ENCODE measurements around the gene SLC15A2.
A peak's percentile ranks its signal among the peaks of the same experiment; 100 is the strongest.

The SLC15A2 gene

GRCh38 chr3:121957674-121958415, 63.6 kb downstream of the SLC15A2 start:
- no peak for TF ChIP-seq ZFX (IDR thresholded peaks at IDR 0.05; ENCODE audit: borderline replicate concordance)
- no peak overlapping the region for H3K27ac ChIP-seq

GRCh38 chr3:121958801-121959200, 64.6 kb downstream of the SLC15A2 start:
- no peak overlapping the region for H3K27ac ChIP-seq
- TF ChIP-seq CTCF (IDR thresholded peaks at IDR 0.05) (no peak), ZFX (IDR thresholded peaks at IDR 0.05; ENCODE audit: borderline replicate concordance) (no peak)

- no peak overlapping the region for H3K27ac ChIP-seq
Measured at GRCh38 chr3:121961283-121961682, 67.1 kb downstream of the SLC15A2 start.

GRCh38 chr3:121962443-121962842, 68.2 kb downstream of the SLC15A2 start:
- H3K27ac ChIP-seq = no peak overlapping the region
- no peak for TF ChIP-seq ZFX (IDR thresholded peaks at IDR 0.05; ENCODE audit: borderline replicate concordance)
- no peak for TF ChIP-seq CTCF (IDR thresholded peaks at IDR 0.05)

More at GRCh38 chr3:121961283-121961682, 67.1 kb downstream of the SLC15A2 start:
- no peak for TF ChIP-seq CTCF (IDR thresholded peaks at IDR 0.05)
- no peak for TF ChIP-seq ZFX (IDR thresholded peaks at IDR 0.05; ENCODE audit: borderline replicate concordance)

GRCh38 chr3:121963608-121964007, 69.4 kb downstream of the SLC15A2 start:
- H3K27ac ChIP-seq = no peak overlapping the region
- no peak for TF ChIP-seq ZFX (IDR thresholded peaks at IDR 0.05; ENCODE audit: borderline replicate concordance)
- no peak for TF ChIP-seq CTCF (IDR thresholded peaks at IDR 0.05)

- peak overlapping the region; percentile 63 for H3K27ac ChIP-seq
- TF ChIP-seq CTCF (IDR thresholded peaks at IDR 0.05) (no peak), ZFX (IDR thresholded peaks at IDR 0.05; ENCODE audit: borderline replicate concordance) (no peak)
Measured at GRCh38 chr3:121969631-121970030, 75.4 kb downstream of the SLC15A2 start.

- TF ChIP-seq ZFX (IDR thresholded peaks at IDR 0.05; ENCODE audit: borderline replicate concordance) (no peak), CTCF (IDR thresholded peaks at IDR 0.05) (no peak)
- H3K27ac ChIP-seq = peak overlapping the region; percentile 63
Measured at GRCh38 chr3:121970047-121970446, 75.8 kb downstream of the SLC15A2 start.

All from 22Rv1 (cell line).